Skeletal muscle satellite cell (primary cell): ENCODE results near the gene VCPKMT.

Experiments
- H3K27me3 ChIP-seq: 2 replicates; pipeline ENCODE4 v1.7.0; 2013; ENCODE audit warnings: low read length; ENCODE audit not compliant: control insufficient read depth, insufficient read depth
- H3K36me3 ChIP-seq: 2 replicates; pipeline ENCODE4 v1.7.0; 2013; ENCODE audit warnings: mild to moderate bottlenecking, control low read depth, low read length; ENCODE audit not compliant: insufficient read depth
- H3K4me1 ChIP-seq: 2 replicates; pipeline ENCODE4 v1.7.0; 2013; ENCODE audit warnings: low read length; ENCODE audit not compliant: control insufficient read depth, insufficient read depth
- H3K4me2 ChIP-seq: 2 replicates; pipeline ENCODE4 v1.7.0; 2013; ENCODE audit warnings: mild to moderate bottlenecking, low read length
- H3K4me3 ChIP-seq: 2 replicates; pipeline ENCODE4 v1.7.0; 2013; ENCODE audit warnings: low read length
- H3K9ac ChIP-seq: 2 replicates; pipeline ENCODE4 v1.7.0; 2013; ENCODE audit warnings: mild to moderate bottlenecking, low read depth, low read length, moderate library complexity
- H3K9me3 ChIP-seq: replicated peaks from 2 replicates; pipeline ENCODE4 v1.7.0; 2013; ENCODE audit warnings: mild to moderate bottlenecking, control low read depth, low read length

VCPKMT gene

GRCh38 chr14:50092006-50092555, 24.3 kb downstream of the VCPKMT start:
- no peak overlapping the region for H3K4me3 ChIP-seq
- H3K36me3 ChIP-seq: peaks cover 3% of the 10 kb centered on the region
- H3K4me1 ChIP-seq: no peaks in the 10 kb centered on the region
- no peaks in the 10 kb centered on the region for H3K9me3 ChIP-seq
- H3K27me3 ChIP-seq: no peaks in the 10 kb centered on the region
- no peak overlapping the region for H3K4me2 ChIP-seq
- H3K9ac ChIP-seq: no peak overlapping the region

- Histone ChIP-seq H3K4me2 (no peak overlapping the region), H3K36me3 (peaks cover 3% of the 10 kb centered on the region), H3K27me3 (no peaks in the 10 kb centered on the region), H3K4me3 (no peak overlapping the region), H3K9me3 (no peaks in the 10 kb centered on the region), H3K9ac (no peak overlapping the region), H3K4me1 (no peaks in the 10 kb centered on the region)
Observed at GRCh38 chr14:50091240-50091913, 25.0 kb downstream of the VCPKMT start.

DNA sequence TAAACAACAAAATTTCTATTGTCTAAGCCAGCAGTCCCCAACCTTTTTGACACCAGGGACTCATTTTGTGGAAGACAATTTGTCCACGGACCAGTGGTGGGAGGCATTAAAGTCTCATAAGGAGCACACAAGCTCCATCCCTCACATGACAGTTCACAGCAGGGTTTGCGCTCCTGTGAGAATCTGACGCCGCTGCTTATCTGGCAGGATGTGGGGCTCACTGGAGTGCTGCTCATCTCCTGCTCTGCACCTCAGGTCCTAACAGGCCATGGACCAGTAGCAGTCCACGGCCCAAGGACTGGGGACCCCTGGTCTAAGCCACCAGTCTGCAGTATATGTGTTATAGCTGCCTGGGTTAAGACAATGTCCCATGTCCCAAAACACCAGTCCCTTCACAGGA, 27.2 kb downstream of the VCPKMT start:
- H3K9ac ChIP-seq: no peak overlapping the region
- H3K4me2 ChIP-seq: no peak overlapping the region
- H3K4me3 ChIP-seq: no peak overlapping the region
- peaks cover 3% of the 10 kb centered on the region for H3K36me3 ChIP-seq
- no peaks in the 10 kb centered on the region for H3K27me3 ChIP-seq
- H3K4me1 ChIP-seq: no peaks in the 10 kb centered on the region
- H3K9me3 ChIP-seq: no peaks in the 10 kb centered on the region

- Histone ChIP-seq H3K9ac (no peak overlapping the region), H3K27me3 (no peaks in the 10 kb centered on the region), H3K4me1 (peaks cover under 1% of the 10 kb centered on the region), H3K4me2 (no peak overlapping the region), H3K36me3 (peaks cover 3% of the 10 kb centered on the region), H3K4me3 (no peak overlapping the region), H3K9me3 (no peaks in the 10 kb centered on the region)
Observed at GRCh38 chr14:50088731-50089130, 27.6 kb downstream of the VCPKMT start.

GRCh38 chr14:50088117-50088515, 28.3 kb downstream of the VCPKMT start:
- Histone ChIP-seq H3K9ac (no peak overlapping the region), H3K4me2 (no peak overlapping the region), H3K36me3 (peaks cover 3% of the 10 kb centered on the region), H3K9me3 (no peaks in the 10 kb centered on the region), H3K4me1 (peaks cover 4% of the 10 kb centered on the region), H3K4me3 (no peak overlapping the region), H3K27me3 (no peaks in the 10 kb centered on the region)

GRCh38 chr14:50087341-50088116, 28.8 kb downstream of the VCPKMT start:
- Histone ChIP-seq H3K9ac (no peak overlapping the region), H3K4me1 (peaks cover 4% of the 10 kb centered on the region), H3K4me2 (no peak overlapping the region), H3K9me3 (no peaks in the 10 kb centered on the region), H3K4me3 (no peak overlapping the region), H3K36me3 (peaks cover 3% of the 10 kb centered on the region), H3K27me3 (no peaks in the 10 kb centered on the region)

GRCh38 chr14:50086321-50086711, 30.1 kb downstream of the VCPKMT start:
- Histone ChIP-seq H3K9ac (no peak overlapping the region), H3K4me1 (peaks cover 4% of the 10 kb centered on the region), H3K36me3 (peaks cover 3% of the 10 kb centered on the region), H3K27me3 (no peaks in the 10 kb centered on the region), H3K9me3 (no peaks in the 10 kb centered on the region), H3K4me3 (no peak overlapping the region), H3K4me2 (no peak overlapping the region)

DNA sequence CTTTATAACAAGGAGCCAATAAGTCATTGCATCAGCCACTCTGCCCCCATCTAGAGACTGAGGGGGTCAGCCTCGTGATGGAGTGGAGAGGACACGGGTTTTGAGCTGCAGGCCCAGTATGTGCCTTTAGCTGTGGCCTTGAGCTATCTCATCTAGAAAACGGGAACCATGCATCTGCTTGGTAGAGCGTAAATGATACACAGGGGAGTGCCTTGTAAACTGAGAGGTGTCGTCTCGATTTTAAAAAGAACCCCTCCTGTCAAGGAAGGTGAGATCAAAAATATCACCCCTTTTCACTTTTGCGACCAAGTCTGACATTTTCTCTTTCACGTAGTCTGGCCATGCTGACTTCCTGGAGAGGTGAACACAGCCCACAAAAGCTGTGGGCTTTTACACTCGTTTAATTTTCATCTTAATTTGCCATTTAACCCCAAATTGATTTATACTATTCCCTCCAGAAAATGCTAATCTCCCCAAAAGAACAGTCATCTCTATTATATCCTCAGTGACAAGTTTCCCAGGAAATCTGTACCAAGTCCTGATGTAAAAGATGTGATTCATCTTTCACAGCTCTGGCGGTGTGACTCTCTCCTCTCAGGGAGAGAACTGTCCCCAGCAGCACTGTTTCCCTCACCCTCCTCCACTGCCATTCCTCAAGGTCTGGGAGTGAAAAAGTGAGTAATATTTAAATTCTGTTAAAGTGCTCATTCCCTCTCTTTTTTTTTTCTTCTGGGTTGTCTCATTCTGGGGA, 30.6 kb downstream of the VCPKMT start:
- no peaks in the 10 kb centered on the region for H3K27me3 ChIP-seq
- no peak overlapping the region for H3K4me3 ChIP-seq
- no peaks in the 10 kb centered on the region for H3K9me3 ChIP-seq
- no peak overlapping the region for H3K9ac ChIP-seq
- peaks cover 3% of the 10 kb centered on the region for H3K36me3 ChIP-seq
- no peak overlapping the region for H3K4me2 ChIP-seq
- peaks cover 4% of the 10 kb centered on the region for H3K4me1 ChIP-seq

DNA sequence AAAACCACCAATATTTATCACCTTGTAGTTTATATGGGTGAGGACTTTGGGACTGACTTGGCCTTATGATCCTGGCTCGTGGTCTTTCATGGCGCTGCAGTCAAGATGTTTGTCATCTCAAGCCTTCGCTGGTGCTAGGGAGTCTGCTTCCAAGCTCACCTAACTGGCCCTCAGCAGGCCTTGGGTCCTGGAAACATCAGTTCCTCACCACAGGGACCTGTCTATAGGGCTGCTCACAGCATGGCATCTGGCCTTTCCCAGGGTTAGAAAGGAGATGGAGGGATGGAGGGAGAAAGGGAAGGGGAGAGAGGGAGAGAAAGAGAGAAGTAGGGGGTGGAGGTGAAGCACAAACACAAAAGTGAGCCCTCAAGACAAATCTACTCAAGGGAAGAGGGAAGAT, 31.7 kb downstream of the VCPKMT start:
- no peak overlapping the region for H3K9ac ChIP-seq
- no peaks in the 10 kb centered on the region for H3K9me3 ChIP-seq
- peaks cover 3% of the 10 kb centered on the region for H3K36me3 ChIP-seq
- H3K27me3 ChIP-seq: no peaks in the 10 kb centered on the region
- no peak overlapping the region for H3K4me2 ChIP-seq
- peaks cover 4% of the 10 kb centered on the region for H3K4me1 ChIP-seq
- no peak overlapping the region for H3K4me3 ChIP-seq

- H3K9ac ChIP-seq: no peak overlapping the region
- H3K4me1 ChIP-seq: peaks cover 4% of the 10 kb centered on the region
- no peaks in the 10 kb centered on the region for H3K27me3 ChIP-seq
- H3K4me3 ChIP-seq: no peak overlapping the region
- no peak overlapping the region for H3K4me2 ChIP-seq
- no peaks in the 10 kb centered on the region for H3K36me3 ChIP-seq
- H3K9me3 ChIP-seq: no peaks in the 10 kb centered on the region
Observed at GRCh38 chr14:50083467-50084337, 32.7 kb downstream of the VCPKMT start.
